ENCODE measurements around the gene UBE2K.
"Not testable (repeated sequence)": the region's sequence is repeated elsewhere in the genome, so short reads cannot be mapped to it uniquely, and the experiment has no call there.

Gene UBE2K

GRCh38 chr4:39813033-39813432 is 115.1 kb downstream of the UBE2K start:
- not testable (repeated sequence) for FAIRE-seq

- FAIRE-seq, result not testable (repeated sequence)
Measured at GRCh38 chr4:39813761-39814160, 115.8 kb downstream of the UBE2K start.

DNA sequence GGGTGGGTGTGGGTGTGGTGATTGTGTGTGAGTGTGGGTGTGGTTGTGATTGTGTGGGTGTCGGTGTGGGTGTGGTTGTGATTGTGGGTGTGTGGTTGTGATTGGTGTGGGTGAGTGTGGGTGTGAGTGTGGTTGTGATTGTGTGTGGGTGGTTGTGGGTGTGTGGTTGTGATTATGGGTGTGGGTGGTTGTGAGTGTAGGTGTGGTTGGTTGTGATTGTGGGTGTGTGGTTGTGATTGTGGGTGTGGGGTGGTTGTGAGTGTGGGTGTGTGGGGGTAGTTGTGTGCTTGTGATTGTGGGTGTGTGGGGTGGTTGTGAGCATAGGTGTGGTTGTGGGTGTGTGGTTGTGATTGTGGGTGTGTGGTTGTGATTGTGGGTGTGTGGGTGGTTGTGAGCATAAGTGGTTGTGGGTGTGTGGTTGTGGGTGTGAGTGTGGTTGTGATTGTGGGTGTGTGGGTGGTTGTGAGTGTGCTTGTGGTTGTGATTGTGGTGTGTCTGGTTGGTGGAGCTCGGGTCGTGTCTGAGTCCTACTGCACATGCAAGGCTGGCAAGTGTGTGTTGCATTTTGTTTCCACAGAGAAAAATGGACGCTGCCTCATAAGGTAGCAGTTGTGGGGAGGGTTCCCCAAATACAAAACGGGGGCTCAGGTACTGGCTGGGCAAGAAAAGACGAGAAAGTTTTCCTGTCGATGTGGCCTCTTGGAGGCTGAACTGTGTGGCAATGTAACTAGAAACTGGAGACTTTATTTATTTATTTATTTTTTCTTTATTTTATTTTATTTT is 116.7 kb downstream of the UBE2K start:
- FAIRE-seq, result no peak

GRCh38 chr4:39818646-39819045 is 120.7 kb downstream of the UBE2K start:
- no peak for FAIRE-seq

- no peak for FAIRE-seq
Measured at GRCh38 chr4:39820186-39820585, 122.2 kb downstream of the UBE2K start.

DNA sequence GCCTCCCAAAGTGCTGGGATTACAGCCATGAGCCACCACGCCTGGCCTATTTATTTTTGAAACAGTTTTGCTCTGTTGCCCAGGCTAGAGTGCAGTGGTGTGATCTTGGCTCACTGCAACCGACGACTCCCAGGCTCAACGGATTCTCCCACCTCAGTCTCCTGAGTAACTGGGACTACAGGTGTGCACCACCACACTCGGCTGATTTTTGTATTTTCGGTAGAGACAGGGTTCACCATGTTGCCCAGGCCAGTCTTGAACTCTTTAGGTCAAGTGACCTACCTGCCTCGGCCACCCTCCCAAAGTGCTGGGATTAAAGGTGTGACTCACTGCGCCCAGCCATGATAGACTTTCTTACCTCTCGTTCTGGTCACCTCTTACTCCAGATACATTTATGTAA is 124.0 kb downstream of the UBE2K start:
- FAIRE-seq, result no peak

DNA sequence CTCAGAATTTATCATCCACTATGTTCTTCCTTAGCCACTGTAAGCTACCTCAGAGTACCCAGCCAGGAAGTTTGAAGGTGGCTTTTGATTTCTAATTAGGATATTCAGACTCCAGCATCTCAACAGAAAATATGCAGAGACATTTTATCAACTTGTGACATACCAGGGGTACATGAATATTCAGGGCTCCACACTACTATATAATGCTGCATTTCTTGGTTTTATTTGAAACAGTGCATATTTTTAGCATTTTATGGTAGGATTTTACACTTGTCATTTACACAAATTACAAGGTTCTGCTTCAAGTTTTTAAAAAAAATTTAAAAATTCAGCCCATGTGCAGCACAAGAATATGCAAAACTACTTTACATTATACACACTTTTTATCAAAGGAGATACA is 124.7 kb downstream of the UBE2K start:
- no peak for FAIRE-seq

GRCh38 chr4:39823191-39823590 is 125.3 kb downstream of the UBE2K start:
- FAIRE-seq, result no peak

DNA sequence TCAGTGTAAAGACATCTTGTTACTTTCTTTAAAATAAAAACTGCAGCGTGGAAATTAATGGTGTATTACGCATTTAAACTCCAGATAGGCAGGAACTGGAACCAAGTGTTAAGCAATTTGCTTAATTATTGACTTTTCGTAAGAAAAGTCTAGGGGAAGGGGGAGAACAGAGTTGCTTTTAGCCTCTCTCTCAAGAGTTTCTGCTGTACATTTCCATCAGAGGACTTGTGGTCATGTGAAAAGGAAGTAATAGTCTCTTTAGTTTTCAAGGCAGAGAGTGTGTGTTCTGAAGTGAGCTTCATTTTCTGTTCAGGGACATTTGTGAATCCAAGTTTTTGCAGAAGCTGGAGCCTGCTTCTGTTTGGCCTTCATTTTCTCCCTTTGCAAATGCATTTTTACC is 127.2 kb downstream of the UBE2K start:
- no peak for FAIRE-seq

- FAIRE-seq, result no peak
Measured at GRCh38 chr4:39825741-39826231, 127.8 kb downstream of the UBE2K start.
